Thoracic aorta (tissue), 2 donors: Measurements from ENCODE around the gene S100A7. TPM values are rescaled to one million over a fixed set of nuclear protein-coding genes. Genes with fewer than 3 reads are reported as not detected.

Experiments used
- ATAC-seq: fragments of 150-250 bp; one replicate; pipeline ENCODE4 v1.8.0; 2017; ENCODE audit warnings: low read depth; ENCODE audit not compliant: insufficient number of reproducible peaks, low FRiP score
- DNase-seq: peaks from one replicate; pipeline ENCODE4 v3.0.0-alpha.2; 2020; ENCODE audit warnings: low spot score
- H3K27ac ChIP-seq, 2 donors: fragments of 200-600 bp; sonication (generic); 1 replicate in 1 of 2; 2 replicates in 1 of 2; pipeline ENCODE4 v1.5.1; 2016; ENCODE audit warnings: mild to moderate bottlenecking in 2 of 2, moderate library complexity in 2 of 2
- H3K27me3 ChIP-seq: fragments of 200-600 bp; sonication (generic); replicated peaks from 2 replicates; pipeline ENCODE4 v1.6.0; 2016; ENCODE audit warnings: mild to moderate bottlenecking; ENCODE audit not compliant: insufficient read depth
- H3K36me3 ChIP-seq: fragments of 200-600 bp; sonication (generic); one replicate; pipeline ENCODE4 v1.5.1; 2016
- H3K4me1 ChIP-seq, 2 donors: fragments of 200-600 bp; sonication (generic); 1 replicate in 1 of 2; 2 replicates in 1 of 2; pipeline versions ENCODE4 v1.5.1 to v1.6.0; 2016; ENCODE audit warnings: low read depth in 2 of 2, mild to moderate bottlenecking in 1 of 2; ENCODE audit not compliant: control insufficient read depth in 1 of 2
- H3K4me3 ChIP-seq: fragments of 200-600 bp; sonication (generic); 2 replicates; pipeline ENCODE4 v1.5.1; 2016; ENCODE audit warnings: mild to moderate bottlenecking
- H3K9me3 ChIP-seq: fragments of 200-600 bp; sonication (generic); 2 replicates; pipeline ENCODE4 v1.5.1; 2016
- total RNA-seq, 2 donors: library from RNA; depleted of rRNA; stranded (reverse); fragments of >200 nt; gene quantifications; one replicate each; pipeline versions ENCODE4 v1.1.0 to v1.2.3, GENCODE V29; 2016
- TF ChIP-seq, protein P1 (sequence below): fragments of 200-600 bp; sonication (generic); IDR thresholded peaks from one replicate; pipeline ENCODE4 v1.5.1; 2019; ENCODE audit warnings: antibody characterized with exemption

Gene S100A7
- total RNA-seq, 2 donors from 2014 or later = not detected

DNA sequence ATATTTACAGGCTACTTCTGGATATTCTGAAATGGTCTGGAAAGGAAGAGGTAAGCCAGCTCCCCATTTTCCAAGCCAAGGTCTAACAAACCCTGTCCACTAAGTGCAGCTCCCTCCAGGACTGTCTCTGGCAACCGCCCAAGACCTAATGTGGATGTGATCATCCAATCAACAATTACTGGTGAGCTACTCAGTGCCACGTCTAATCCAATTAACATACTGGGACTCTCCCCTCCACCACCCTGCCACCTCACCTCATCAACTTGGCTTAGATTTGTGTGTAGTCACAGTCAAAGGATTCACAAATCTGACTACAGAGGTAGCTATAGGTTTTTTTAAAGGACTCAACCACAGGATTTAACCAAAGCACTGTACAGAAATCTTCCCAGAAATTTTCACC is 25.4 kb upstream of the S100A7 start:
- Histone ChIP-seq H3K36me3 (no peaks in the 10 kb centered on the region), H3K27me3 (no peaks in the 10 kb centered on the region), H3K9me3 (no peaks in the 10 kb centered on the region), H3K27ac (no peak overlapping the region), H3K4me3 (no peak overlapping the region), H3K4me1 (peaks cover 20 to 36% of the 10 kb centered on the region in 2 donors)
- ATAC-seq (no peak), DNase-seq (no peak)
- TF ChIP-seq, protein P1, sequence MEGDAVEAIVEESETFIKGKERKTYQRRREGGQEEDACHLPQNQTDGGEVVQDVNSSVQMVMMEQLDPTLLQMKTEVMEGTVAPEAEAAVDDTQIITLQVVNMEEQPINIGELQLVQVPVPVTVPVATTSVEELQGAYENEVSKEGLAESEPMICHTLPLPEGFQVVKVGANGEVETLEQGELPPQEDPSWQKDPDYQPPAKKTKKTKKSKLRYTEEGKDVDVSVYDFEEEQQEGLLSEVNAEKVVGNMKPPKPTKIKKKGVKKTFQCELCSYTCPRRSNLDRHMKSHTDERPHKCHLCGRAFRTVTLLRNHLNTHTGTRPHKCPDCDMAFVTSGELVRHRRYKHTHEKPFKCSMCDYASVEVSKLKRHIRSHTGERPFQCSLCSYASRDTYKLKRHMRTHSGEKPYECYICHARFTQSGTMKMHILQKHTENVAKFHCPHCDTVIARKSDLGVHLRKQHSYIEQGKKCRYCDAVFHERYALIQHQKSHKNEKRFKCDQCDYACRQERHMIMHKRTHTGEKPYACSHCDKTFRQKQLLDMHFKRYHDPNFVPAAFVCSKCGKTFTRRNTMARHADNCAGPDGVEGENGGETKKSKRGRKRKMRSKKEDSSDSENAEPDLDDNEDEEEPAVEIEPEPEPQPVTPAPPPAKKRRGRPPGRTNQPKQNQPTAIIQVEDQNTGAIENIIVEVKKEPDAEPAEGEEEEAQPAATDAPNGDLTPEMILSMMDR = no peak

DNA sequence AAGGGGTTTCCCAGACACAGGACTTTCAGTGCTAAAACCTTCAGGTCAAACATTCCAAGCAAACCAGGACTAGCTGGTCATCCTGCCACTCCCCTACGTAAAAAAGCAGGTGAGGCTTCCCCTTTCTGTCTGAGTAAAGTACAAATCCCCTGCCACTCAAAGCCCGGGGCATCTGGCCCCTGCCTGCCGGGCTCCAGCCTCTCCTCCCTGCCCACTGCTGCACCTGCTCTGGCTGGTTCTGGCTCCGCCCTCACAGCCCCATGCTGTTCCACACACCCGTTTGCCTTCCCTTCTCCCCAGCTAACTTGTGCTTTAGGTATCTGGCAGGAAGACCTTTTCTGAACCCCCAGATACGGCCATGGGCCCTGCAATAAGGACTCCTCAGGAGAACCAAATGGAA is 23.3 kb upstream of the S100A7 start:
- Histone ChIP-seq H3K9me3 (no peaks in the 10 kb centered on the region), H3K27ac (no peak overlapping the region), H3K36me3 (no peaks in the 10 kb centered on the region), H3K27me3 (no peaks in the 10 kb centered on the region), H3K4me1 (peaks cover 4 to 15% of the 10 kb centered on the region in 2 donors), H3K4me3 (no peak overlapping the region)
- DNase-seq = no peak
- no peak for ATAC-seq
- TF ChIP-seq, protein P1 = no peak

GRCh38 chr1:153481124-153481523 is 20.7 kb upstream of the S100A7 start:
- Histone ChIP-seq H3K36me3 (no peaks in the 10 kb centered on the region), H3K4me3 (no peak overlapping the region), H3K9me3 (no peaks in the 10 kb centered on the region), H3K4me1 (no peaks in the 10 kb centered on the region), H3K27me3 (no peaks in the 10 kb centered on the region), H3K27ac (no peak overlapping the region)
- TF ChIP-seq, protein P1 = no peak
- ATAC-seq (no peak), DNase-seq (no peak)

GRCh38 chr1:153478692-153479618 is 18.5 kb upstream of the S100A7 start:
- H3K4me3 ChIP-seq = no peak overlapping the region
- no peaks in the 10 kb centered on the region for H3K4me1 ChIP-seq
- ATAC-seq (no peak), DNase-seq (no peak)
- no peaks in the 10 kb centered on the region for H3K27me3 ChIP-seq
- H3K36me3 ChIP-seq = no peaks in the 10 kb centered on the region
- H3K9me3 ChIP-seq = no peaks in the 10 kb centered on the region
- TF ChIP-seq, protein P1 = no peak
- H3K27ac ChIP-seq = no peak overlapping the region

DNA sequence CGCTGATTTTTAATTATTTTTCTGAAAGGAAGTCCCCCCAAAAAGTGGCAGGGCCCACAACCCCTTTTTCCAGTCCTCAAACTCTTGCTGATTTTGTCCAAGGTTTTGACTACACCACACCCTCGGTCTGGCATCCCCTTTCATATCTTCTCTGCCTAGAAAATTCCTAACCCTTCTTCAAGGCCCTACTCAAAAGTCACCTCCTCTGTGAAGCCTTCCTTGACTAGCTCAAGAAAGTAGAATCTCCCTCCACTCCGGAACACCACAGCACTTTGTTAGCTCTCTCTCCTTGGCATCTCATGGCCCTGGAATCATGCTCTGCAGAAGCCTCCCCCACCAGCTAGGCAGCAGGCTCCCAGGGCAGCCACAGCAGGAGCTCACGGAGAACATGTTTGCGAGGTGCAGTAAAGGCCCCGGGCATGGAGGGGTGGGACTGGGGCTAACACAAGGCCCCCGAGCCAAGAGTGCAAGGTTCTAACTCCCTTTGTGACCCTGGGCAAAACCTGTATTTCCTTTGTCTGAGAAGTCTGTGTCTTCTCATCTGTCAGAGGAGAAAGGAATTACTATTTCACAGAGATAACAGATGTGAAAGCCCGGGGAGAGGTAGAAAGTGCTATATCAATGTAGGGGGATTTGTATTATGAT is 17.7 kb upstream of the S100A7 start:
- Histone ChIP-seq H3K36me3 (no peaks in the 10 kb centered on the region), H3K9me3 (no peaks in the 10 kb centered on the region), H3K4me3 (no peak overlapping the region), H3K27me3 (no peaks in the 10 kb centered on the region), H3K27ac (no peak overlapping the region), H3K4me1 (no peaks in the 10 kb centered on the region)
- TF ChIP-seq, protein P1 = no peak
- no peak for DNase-seq
- no peak for ATAC-seq
